Putamen (tissue), 1 donor: Measurements from ENCODE around the gene CLIP2.
"Not testable (repeated sequence)": the region's sequence is repeated elsewhere in the genome, so short reads cannot be mapped to it uniquely, and the experiment has no call there.

Experiments
- DNase-seq: peaks from one replicate; pipeline ENCODE4 v3.0.0-alpha.2; 2016; ENCODE audit warnings: low spot score

The CLIP2 gene

GRCh38 chr7:74403521-74404387 is 114.5 kb downstream of the CLIP2 start:
- no peak for DNase-seq

- DNase-seq, result no peak
Measured at GRCh38 chr7:74404388-74404700, 115.1 kb downstream of the CLIP2 start.

- DNase-seq, result no peak
Measured at GRCh38 chr7:74404741-74405140, 115.5 kb downstream of the CLIP2 start.

GRCh38 chr7:74405191-74405898 is 116.1 kb downstream of the CLIP2 start:
- DNase-seq, result no peak

- no peak for DNase-seq
Measured at GRCh38 chr7:74405899-74406512, 116.8 kb downstream of the CLIP2 start.

GRCh38 chr7:74407958-74408357 is 118.8 kb downstream of the CLIP2 start:
- DNase-seq, result no peak

GRCh38 chr7:74409571-74409970 is 120.4 kb downstream of the CLIP2 start:
- DNase-seq, result no peak

GRCh38 chr7:74410772-74411171 is 121.6 kb downstream of the CLIP2 start:
- no peak for DNase-seq

GRCh38 chr7:74411571-74411970 is 122.4 kb downstream of the CLIP2 start:
- DNase-seq, result peak; percentile 21

- no peak for DNase-seq
Measured at GRCh38 chr7:74412056-74412455, 122.8 kb downstream of the CLIP2 start.

- DNase-seq, result no peak
Measured at GRCh38 chr7:74412603-74413002, 123.4 kb downstream of the CLIP2 start.

- not testable (repeated sequence) for DNase-seq
Measured at GRCh38 chr7:74414595-74415333, 125.6 kb downstream of the CLIP2 start.

- DNase-seq, result peak; percentile 52
Measured at GRCh38 chr7:74417419-74417971, 128.3 kb downstream of the CLIP2 start.

- no peak for DNase-seq
Measured at GRCh38 chr7:74418076-74418475, 128.9 kb downstream of the CLIP2 start.

GRCh38 chr7:74418538-74418937 is 129.3 kb downstream of the CLIP2 start:
- no peak for DNase-seq

- not testable (repeated sequence) for DNase-seq
Measured at GRCh38 chr7:74419232-74419631, 130.0 kb downstream of the CLIP2 start.

GRCh38 chr7:74420006-74420405 is 130.8 kb downstream of the CLIP2 start:
- no peak for DNase-seq

- DNase-seq, result no peak
Measured at GRCh38 chr7:74424291-74424880, 135.2 kb downstream of the CLIP2 start.

- DNase-seq, result no peak
Measured at GRCh38 chr7:74428023-74428422, 138.8 kb downstream of the CLIP2 start.

GRCh38 chr7:74429153-74429747 is 140.0 kb downstream of the CLIP2 start:
- no peak for DNase-seq

GRCh38 chr7:74430409-74430808 is 141.2 kb downstream of the CLIP2 start:
- DNase-seq, result not testable (repeated sequence)
